HG03196 (cell line): ENCODE results near the gene JDP2.

Experiments used
- ATAC-seq: cut with Tn5 transposase; IDR thresholded peaks from one replicate; pipeline ENCODE4 v1.9.1; 2021; ENCODE audit not compliant: unreplicated experiment

Gene JDP2

DNA sequence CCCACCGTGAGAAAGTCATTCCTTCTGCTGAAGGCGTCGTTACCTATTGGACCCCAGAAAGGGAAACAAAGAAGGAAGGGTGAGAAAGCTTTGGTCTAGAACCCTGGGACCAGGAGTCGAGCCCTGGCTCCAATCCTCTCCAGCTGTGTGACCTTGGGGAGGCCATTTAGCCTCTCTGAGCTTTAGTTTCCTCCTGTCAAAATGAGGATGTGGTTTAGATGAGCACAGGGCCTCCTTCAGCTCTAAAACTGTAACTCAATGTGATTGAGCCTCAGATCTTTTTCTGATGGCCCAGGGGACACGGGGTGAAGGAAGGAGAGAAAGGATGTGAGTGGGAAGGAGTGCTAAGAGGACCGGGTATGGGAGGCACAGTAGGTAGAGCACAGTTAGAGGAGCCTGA lies 7.7 kb downstream of the JDP2 start:
- ATAC-seq, result no peak

DNA sequence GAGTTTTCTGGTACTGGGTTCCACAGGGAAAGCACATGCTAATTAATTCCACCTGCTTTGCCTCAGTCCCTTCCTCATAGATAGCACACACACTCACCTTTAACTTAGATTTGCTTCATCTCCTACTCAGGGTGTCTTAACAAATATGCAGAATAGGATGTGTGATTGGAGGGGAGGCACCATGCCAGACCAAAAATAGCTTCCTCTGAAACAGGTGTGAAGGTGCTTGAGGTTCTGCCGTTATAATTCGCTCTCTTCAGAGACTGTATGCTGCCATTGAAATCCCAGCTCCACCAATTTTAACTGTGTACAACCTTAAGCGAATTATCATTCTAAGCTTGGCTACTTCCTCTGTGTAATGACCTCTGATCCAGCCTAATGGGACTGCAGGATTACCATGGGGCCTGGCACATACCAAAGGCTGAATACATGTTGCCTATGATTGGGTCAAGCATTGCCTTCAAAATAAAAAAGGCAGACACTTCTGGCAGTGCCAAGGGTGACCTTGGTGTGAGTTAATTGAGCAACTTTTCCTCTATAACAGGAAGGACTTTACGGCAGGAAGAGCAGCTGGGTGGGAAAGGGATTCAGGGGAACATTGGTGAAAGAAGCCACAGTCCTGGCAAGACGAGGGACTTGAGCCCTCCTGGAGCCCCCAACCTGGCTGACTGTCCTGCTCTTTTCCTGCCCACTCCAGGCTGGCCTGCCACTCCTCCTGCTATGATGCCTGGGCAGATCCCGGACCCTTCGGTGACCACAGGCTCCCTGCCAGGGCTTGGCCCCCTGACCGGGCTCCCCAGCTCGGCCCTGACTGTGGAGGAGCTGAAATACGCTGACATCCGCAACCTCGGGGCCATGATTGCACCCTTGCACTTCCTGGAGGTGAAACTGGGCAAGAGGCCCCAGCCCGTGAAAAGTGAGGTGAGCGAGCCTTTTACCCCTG lies 9.7 kb downstream of the JDP2 start:
- no peak for ATAC-seq

DNA sequence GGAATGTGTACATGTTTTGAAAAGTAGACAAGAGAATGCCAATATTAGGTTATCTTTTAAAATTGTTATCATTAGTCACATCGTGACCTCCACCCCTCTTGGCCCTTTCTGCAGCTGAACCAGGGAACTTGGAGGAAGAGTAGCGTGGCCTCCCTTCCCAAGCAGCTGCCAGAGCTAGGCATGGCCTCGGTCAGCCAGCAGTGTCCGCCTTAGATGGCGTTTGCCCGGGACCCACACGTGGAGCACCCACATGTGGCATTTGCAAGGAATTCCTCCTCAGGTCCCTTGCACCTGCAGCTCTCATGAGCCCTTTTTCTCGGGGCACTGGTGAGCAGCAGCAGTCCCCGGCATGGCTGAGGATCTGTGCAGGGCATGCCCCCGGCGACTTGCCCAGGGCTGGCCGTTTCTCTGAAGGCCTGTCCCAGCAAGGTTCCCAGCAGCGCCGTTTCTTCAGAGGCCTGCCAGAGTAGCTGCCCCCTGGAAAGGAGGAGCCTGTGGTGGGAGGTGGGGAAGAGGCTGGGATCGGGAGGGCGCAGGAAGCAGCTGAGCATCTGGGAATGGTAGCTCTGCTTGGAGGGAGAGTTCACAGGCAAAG lies 10.8 kb downstream of the JDP2 start:
- no peak for ATAC-seq

DNA sequence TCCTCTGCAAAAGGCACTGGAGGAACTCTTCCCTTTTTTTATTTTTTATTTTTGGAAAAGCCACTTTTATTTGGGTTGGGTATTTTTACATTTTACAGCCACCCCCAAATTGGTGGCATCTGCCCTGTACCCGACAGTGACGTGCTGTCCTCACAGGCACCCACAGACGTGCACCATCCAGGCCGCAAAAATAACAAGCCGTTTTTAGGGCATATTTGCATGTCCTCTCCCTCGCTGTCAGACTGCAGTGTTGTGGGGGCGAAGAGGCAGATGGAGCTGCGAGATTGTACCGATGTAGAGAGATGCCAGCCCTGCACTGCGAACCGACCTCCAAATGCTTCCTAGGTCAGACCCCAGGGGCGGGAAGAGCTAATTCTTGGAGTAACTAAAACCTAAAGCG lies 12.2 kb downstream of the JDP2 start:
- ATAC-seq, result no peak

DNA sequence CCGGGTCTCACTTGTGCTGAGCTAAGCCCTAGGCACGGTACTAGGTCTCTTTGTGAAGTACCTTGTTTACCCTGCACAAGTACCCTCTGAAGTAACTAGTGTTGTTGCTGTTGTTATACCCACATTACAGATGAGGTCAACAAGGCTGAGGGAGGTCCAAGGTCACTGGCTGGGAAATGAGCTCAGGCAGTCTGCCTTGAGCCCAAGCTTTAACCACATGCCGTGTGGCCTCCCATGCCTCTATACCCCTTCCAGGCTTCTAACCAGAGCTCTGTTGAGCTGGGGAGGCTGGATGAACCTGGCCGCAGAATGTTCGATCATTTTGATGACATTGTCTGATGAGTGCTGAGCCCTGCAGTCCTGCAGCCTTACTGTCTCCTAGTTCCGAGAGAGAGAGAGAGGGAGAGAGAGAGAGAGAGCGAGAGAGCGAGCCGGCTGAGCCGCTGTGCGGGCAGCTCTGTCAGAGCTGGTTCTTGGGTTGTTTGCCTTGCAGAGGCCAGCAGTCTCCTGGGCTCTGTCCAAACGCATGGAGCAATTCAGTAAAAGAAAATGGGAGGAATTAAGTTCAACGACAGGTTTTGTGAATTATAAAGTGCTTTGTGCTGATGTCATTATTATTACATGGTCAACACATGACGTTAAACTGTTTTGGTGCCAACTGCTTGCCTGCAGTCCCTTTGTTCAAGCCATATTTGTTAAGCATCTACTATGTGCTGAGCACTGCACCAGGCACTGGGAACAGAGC lies 13.1 kb downstream of the JDP2 start:
- ATAC-seq, result no peak

DNA sequence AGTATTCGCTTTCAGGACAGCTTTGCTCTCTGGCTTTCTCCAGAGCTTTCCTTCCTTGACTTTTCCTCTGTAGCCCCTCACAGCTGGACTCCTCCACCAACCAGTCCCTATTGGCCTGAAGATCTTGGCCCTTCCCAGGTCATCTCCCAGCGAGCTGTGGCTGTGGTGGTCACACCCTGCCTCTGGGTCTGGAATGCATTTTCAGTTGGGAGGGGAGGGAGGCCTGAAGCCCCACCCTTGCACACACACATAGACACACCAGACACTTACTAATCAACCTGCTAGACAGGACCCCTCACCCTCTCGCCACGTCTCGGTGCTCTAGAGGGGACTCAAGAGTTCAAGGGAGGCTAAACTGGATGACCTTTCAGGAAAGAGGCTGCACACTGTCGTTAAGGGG lies 13.9 kb downstream of the JDP2 start:
- ATAC-seq, result no peak

GRCh38 chr14:75442166-75442565 lies 14.3 kb downstream of the JDP2 start:
- ATAC-seq, result no peak

- no peak for ATAC-seq
Observed at GRCh38 chr14:75442642-75443041, 14.8 kb downstream of the JDP2 start.

- no peak for ATAC-seq
Observed at GRCh38 chr14:75443203-75443969, 15.6 kb downstream of the JDP2 start.

DNA sequence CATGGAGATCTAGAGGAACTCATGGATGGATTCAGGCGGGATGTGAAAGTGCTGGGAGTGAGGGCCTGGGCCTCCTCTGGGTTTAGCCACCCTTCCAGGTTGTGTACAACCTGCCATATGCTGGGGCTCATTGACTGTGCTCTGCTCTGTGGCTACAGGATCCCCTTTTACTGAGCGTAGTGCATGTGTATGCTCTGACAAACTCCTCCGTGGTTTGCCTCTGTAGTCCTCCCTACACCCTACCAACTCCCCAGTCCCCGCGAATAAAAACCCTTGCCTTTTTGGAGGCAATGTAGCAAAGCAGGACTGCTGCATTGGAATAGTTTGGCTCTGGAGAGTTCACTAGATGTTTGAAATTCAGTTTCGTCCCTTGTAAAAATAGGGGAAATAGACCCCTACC lies 17.4 kb downstream of the JDP2 start:
- no peak for ATAC-seq

- no peak for ATAC-seq
Observed at GRCh38 chr14:75445963-75446362, 18.1 kb downstream of the JDP2 start.

- ATAC-seq, result no peak
Observed at GRCh38 chr14:75446447-75446846, 18.6 kb downstream of the JDP2 start.

DNA sequence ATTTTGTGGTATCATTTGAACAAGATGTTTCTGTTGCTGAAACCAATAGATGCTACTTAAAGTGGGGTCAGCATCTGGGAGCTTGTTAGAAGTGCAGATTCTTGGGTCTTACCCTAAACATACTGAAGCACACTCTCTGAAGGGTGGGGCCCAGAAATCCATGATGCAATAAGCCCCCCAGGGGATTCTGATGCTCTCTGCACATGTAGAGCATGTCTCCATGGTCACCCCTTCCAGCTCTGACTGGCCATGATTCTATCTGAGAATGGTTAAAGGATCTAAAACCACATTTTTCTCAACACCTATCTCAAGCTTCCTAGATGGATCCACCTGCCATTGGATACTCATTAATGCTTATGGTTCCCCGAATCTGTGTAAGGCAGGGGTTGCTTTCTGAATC lies 20.4 kb downstream of the JDP2 start:
- ATAC-seq, result no peak

GRCh38 chr14:75449036-75449435 lies 21.2 kb downstream of the JDP2 start:
- no peak for ATAC-seq

- no peak for ATAC-seq
Observed at GRCh38 chr14:75449696-75450095, 21.9 kb downstream of the JDP2 start.

GRCh38 chr14:75450381-75451276 lies 22.8 kb downstream of the JDP2 start:
- ATAC-seq, result no peak

DNA sequence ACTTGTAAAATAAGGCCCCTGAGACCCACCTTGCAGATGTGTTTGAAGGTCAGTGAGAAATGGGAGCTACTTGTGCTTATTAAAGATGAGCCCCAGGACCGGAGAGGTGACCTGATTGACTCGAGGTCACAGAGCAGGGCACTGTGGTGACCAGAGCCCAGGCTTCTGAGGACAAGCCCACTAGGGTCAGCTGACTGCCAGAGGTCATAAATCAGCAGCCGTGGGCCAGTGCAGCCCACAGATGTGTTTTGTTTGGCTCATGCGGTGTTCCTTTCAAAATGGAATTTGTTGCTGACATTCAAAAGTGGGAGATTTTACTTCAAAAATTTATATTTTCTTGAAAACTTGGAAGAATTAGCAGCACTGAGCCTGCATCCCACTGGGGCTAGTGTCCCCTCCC lies 24.5 kb downstream of the JDP2 start:
- ATAC-seq, result no peak

DNA sequence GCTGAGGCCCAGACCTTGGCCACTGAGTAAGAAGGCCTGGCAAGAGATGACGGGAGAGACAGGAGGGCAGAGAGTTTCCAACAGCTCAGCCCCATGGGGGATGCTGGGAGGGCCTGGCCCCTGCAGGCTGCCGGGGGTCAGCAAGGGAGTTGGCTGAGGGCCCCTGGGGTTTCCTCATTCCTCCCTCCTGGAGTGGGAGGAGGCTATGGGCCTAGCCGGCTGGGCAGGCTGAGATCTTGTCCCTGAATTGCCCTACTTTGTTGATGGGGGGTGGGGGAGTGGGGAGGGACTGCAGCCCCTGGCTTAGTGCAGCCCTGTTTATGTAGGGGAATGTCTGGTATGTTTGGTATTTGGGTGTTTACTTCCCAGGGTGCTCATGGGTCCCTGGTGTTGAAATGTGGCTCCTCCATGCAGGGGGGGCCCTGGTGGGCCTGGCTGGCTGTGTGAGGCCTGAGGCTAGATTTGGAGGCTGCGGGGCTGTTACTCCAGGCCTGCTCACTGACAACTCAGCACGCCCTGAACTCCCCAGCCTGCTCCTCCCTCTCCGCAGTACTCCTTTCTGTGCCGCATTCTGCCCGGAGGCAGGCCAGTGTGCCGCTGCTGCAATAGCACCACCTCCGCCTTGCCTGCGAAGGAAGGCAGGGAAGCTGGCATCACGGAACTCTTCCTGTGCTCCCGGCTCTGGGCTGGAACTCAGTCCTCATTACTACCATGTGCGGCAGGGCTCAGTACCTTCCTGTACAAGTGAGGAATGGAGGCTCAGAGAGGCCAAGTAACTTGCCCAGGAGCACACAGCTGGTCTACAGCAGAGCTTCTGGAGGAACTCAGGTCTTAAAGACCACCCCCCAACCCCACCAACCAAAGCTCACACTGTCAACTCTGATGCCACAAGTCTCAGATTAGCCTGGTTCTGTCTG lies 25.3 kb downstream of the JDP2 start:
- no peak for ATAC-seq

DNA sequence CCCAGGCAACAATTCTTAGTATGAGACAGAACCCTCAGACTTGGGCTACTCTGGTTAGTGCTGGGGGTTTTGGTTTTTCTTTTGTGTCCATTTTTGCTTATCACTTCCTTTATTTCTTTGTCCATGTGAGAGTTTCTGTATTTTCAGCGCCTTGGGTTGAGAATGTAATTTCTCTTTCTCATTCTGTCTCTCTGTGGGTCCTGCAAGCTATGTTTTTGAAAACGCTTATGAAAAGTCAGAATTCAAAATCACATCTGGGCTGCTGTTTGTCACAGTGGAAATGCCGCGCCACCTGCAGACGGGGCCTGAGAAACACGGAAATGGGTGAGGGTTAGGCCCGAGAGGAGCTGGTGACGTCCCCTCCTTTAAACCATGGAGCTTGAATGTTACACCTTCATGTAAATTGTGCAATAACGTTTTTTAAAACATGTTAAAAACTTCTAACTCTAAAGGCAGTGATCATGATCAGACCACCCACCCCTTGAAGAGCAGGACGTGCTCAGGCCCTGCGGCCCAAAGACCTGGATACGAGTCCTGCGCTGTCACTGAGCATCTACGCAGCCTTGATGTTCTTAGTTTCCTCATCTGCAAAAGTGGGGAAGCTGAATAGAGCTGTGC lies 26.1 kb downstream of the JDP2 start:
- ATAC-seq, result no peak
